ENCODE results near the gene PPAN. TPM values are rescaled to one million over a fixed set of nuclear protein-coding genes. Genes with fewer than 3 reads are reported as not detected.

PPAN gene
- total and polyA plus RNA-seq, 2 experiments from 2014 or later = 15.0 to 26.0 TPM

- no peak overlapping the region for H3K27ac ChIP-seq
- no peaks in the 10 kb centered on the region for H3K27me3 ChIP-seq
- H3K9me2 ChIP-seq (replicated peaks; ENCODE audit: insufficient read depth) = no peaks in the 10 kb centered on the region
- no peaks in the 10 kb centered on the region for H3K9me3 ChIP-seq (ENCODE audit: low read depth)
- H3K4me3 ChIP-seq = no peak overlapping the region
- H3K79me2 ChIP-seq = peaks cover 21% of the 10 kb centered on the region
- H3K36me3 ChIP-seq (replicated peaks; ENCODE audit: insufficient read depth, low read depth) = no peaks in the 10 kb centered on the region
- H2AFZ ChIP-seq = no peak overlapping the region
- no peak for DNase-seq (ENCODE audit: low spot score)
- TF ChIP-seq EZH2phosphoT487 (IDR thresholded peaks at IDR 0.05; ENCODE audit: low read depth, severe bottlenecking, unreplicated experiment) (no peak), EZH2 (IDR thresholded peaks at IDR 0.05; ENCODE audit: borderline replicate concordance) (no peak)
- TF ChIP-seq, protein P1, sequence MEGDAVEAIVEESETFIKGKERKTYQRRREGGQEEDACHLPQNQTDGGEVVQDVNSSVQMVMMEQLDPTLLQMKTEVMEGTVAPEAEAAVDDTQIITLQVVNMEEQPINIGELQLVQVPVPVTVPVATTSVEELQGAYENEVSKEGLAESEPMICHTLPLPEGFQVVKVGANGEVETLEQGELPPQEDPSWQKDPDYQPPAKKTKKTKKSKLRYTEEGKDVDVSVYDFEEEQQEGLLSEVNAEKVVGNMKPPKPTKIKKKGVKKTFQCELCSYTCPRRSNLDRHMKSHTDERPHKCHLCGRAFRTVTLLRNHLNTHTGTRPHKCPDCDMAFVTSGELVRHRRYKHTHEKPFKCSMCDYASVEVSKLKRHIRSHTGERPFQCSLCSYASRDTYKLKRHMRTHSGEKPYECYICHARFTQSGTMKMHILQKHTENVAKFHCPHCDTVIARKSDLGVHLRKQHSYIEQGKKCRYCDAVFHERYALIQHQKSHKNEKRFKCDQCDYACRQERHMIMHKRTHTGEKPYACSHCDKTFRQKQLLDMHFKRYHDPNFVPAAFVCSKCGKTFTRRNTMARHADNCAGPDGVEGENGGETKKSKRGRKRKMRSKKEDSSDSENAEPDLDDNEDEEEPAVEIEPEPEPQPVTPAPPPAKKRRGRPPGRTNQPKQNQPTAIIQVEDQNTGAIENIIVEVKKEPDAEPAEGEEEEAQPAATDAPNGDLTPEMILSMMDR (IDR thresholded peaks at IDR 0.05; ENCODE audit: poor library complexity) = no peak
- H3K4me2 ChIP-seq = no peak overlapping the region
- H4K20me1 ChIP-seq (ENCODE audit: insufficient read depth, poor library complexity, severe bottlenecking) = no peaks in the 10 kb centered on the region
- peaks cover 7% of the 10 kb centered on the region for H3K4me1 ChIP-seq (ENCODE audit: insufficient read depth)
These were observed 2.0 kb upstream of the PPAN start for GRCh38 chr19:10104130-10104513.

DNA sequence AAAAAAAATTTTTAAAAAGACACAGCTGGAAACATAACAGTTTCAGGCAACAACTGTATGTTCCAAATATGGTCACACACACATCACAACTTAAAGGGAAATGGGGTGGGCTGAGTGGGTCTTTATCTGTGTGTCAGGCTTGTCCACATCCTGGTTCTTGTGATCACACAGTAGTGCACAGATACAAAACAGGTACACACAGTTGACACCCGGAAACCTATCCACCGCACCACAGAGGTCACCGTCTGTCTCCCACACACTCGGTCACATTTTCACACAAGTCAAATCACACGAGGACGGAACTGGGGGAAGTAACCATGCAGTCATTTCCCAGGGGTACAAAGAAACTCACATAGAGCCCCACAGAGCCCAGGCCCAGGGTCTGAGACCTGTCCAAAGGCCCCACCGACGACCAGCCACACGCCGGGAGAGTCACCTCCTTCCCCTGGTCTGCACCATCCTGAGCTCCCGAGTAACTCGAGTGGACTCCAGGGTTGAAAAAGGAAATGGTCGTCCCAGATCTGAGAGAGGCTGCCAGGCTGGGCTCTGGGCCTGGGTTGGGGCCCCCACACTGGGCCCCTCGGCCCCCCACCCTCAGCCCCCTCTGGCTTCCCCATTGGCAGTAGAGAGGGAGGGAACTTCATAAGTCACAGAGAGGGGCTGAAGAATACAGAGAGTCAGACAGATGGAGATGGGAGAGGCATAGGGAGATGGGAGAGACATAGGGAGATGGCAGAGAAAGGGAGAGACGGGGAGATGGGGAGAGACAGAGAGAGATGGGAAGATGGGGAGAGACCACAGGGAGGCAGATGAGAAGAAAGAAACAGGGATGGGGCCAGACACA is 1.3 kb upstream of the PPAN start:
- H4K20me1 ChIP-seq (ENCODE audit: insufficient read depth, poor library complexity, severe bottlenecking) = no peaks in the 10 kb centered on the region
- H3K4me2 ChIP-seq = no peak overlapping the region
- DNase-seq (ENCODE audit: low spot score) = no peak
- H3K27ac ChIP-seq = no peak overlapping the region
- peaks cover 21% of the 10 kb centered on the region for H3K79me2 ChIP-seq
- H3K4me3 ChIP-seq = no peak overlapping the region
- WGBS (ENCODE audit: low lambda C conversion rate, missing lambda C conversion rate) = 72% methylated on average over 13 of the region's 15 CpGs
- no peaks in the 10 kb centered on the region for H3K27me3 ChIP-seq
- H3K9me3 ChIP-seq (ENCODE audit: low read depth) = no peaks in the 10 kb centered on the region
- peaks cover 7% of the 10 kb centered on the region for H3K4me1 ChIP-seq (ENCODE audit: insufficient read depth)
- TF ChIP-seq EZH2 (IDR thresholded peaks at IDR 0.05; ENCODE audit: borderline replicate concordance) (no peak), EZH2phosphoT487 (IDR thresholded peaks at IDR 0.05; ENCODE audit: low read depth, severe bottlenecking, unreplicated experiment) (no peak)
- TF ChIP-seq, protein P1 (IDR thresholded peaks at IDR 0.05; ENCODE audit: poor library complexity) = no peak
- H3K9me2 ChIP-seq (replicated peaks; ENCODE audit: insufficient read depth) = no peaks in the 10 kb centered on the region
- no peaks in the 10 kb centered on the region for H3K36me3 ChIP-seq (replicated peaks; ENCODE audit: insufficient read depth, low read depth)
- no peak overlapping the region for H2AFZ ChIP-seq

DNA sequence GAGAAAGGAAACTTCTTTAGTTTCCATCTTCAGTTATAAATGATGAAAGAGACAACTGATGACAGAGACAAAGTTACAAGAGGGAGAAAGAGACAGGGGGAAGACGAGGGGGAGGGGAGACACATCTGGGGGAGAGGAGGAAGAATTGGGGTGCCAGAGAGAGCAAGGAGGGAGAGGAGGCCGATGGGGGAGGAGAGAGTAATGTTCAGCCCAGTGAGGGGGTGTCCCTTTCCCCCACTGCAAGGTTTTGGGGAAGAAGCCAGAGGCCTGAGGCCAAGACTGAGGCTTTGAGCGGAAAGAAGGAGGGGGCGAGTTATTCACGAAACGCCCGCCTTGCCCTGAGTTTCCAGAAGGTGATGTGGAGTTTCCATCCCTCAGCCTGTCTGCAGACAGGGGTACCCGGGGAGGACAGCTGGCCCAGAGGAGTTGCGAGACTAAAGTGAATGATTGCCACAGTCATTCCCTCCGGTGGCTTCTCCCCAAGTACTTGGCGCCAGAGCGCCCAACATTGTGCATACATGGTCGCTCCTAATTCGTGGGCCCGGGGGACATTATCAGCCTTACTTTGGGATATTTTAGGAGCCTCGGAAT is 558 bp upstream of the PPAN start:
- peaks cover 21% of the 10 kb centered on the region for H3K79me2 ChIP-seq
- WGBS (ENCODE audit: low lambda C conversion rate, missing lambda C conversion rate) = 66% methylated on average over 15 of the region's 16 CpGs
- H3K4me2 ChIP-seq = peak overlapping the region; percentile 49
- H4K20me1 ChIP-seq (ENCODE audit: insufficient read depth, poor library complexity, severe bottlenecking) = no peaks in the 10 kb centered on the region
- no peak overlapping the region for H3K27ac ChIP-seq
- no peak for DNase-seq (ENCODE audit: low spot score)
- no peak overlapping the region for H2AFZ ChIP-seq
- H3K27me3 ChIP-seq = no peaks in the 10 kb centered on the region
- TF ChIP-seq EZH2 (IDR thresholded peaks at IDR 0.05; ENCODE audit: borderline replicate concordance) = no peak
- TF ChIP-seq EZH2phosphoT487 (IDR thresholded peaks at IDR 0.05; ENCODE audit: low read depth, severe bottlenecking, unreplicated experiment) = no peak
- TF ChIP-seq, protein P1 (IDR thresholded peaks at IDR 0.05; ENCODE audit: poor library complexity) = no peak
- H3K4me3 ChIP-seq = no peak overlapping the region
- peaks cover 7% of the 10 kb centered on the region for H3K4me1 ChIP-seq (ENCODE audit: insufficient read depth)
- H3K9me2 ChIP-seq (replicated peaks; ENCODE audit: insufficient read depth) = no peaks in the 10 kb centered on the region
- H3K9me3 ChIP-seq (ENCODE audit: low read depth) = no peaks in the 10 kb centered on the region
- H3K36me3 ChIP-seq (replicated peaks; ENCODE audit: insufficient read depth, low read depth) = no peaks in the 10 kb centered on the region
